ENCODE results near the gene AGBL3. TPM values are rescaled to one million over a fixed set of nuclear protein-coding genes. Genes with fewer than 3 reads are reported as not detected.

Gene AGBL3
- total and polyA plus RNA-seq, 2 experiments from 2014 or later: 3.2 to 5.6 TPM

- H3K36me3 Mint-ChIP-seq (ENCODE audit: low read depth): peaks cover 6% of the 10 kb centered on the region
- Histone ChIP-seq H3K4me2 (no peak overlapping the region), H3K27me3 (ENCODE audit: insufficient read depth) (no peaks in the 10 kb centered on the region), H3K4me3 (no peak overlapping the region), H3K4me1 (ENCODE audit: insufficient read depth) (peaks cover 7% of the 10 kb centered on the region; the same call in 1 of the 2 replicates), H3K36me3 (ENCODE audit: insufficient read depth) (peaks cover 8% of the 10 kb centered on the region; the same call in 1 of the 2 replicates), H3F3A (replicated peaks; ENCODE audit: low read depth) (no peaks in the 10 kb centered on the region), H3K79me2 (replicated peaks; ENCODE audit: insufficient read depth) (no peaks in the 10 kb centered on the region), H2AFZ (no peak overlapping the region), H4K20me1 (replicated peaks; ENCODE audit: insufficient read depth) (no peaks in the 10 kb centered on the region; the same call in 1 of the 2 replicates), H3K9me2 (ENCODE audit: insufficient read depth) (no peaks in the 10 kb centered on the region; the same call in 1 of the 2 replicates), H3K27ac (ENCODE audit: low read depth) (no peak overlapping the region)
- TF ChIP-seq NANOG (IDR thresholded peaks at IDR 0.05; ENCODE audit: borderline replicate concordance): no peak
- TF ChIP-seq ZNF114 (CRISPR knock-in tag; IDR thresholded peaks at IDR 0.05): no peak
- TF ChIP-seq JUNB (IDR thresholded peaks at IDR 0.05; ENCODE audit: unreplicated experiment): no peak
- TF ChIP-seq EZH2phosphoT487 (IDR thresholded peaks at IDR 0.05; ENCODE audit: unreplicated experiment): no peak
- TF ChIP-seq STAT1 (IDR thresholded peaks at IDR 0.05; ENCODE audit: unreplicated experiment): no peak
- TF ChIP-seq ZNF331 (CRISPR knock-in tag; IDR thresholded peaks at IDR 0.05; ENCODE audit: low read depth): no peak
- no peak for TF ChIP-seq CREB1 (CRISPR knock-in tag; IDR thresholded peaks at IDR 0.05; ENCODE audit: low read depth)
- no peak for TF ChIP-seq ZNF462 (CRISPR knock-in tag; IDR thresholded peaks at IDR 0.05)
- TF ChIP-seq POLR2AphosphoS5 (IDR thresholded peaks at IDR 0.05; ENCODE audit: low read depth): no peak
- no peak for TF ChIP-seq EZH2 (IDR thresholded peaks at IDR 0.05; ENCODE audit: low read depth, unreplicated experiment)
- no peak for TF ChIP-seq ETS1 (IDR thresholded peaks at IDR 0.05)
- no peak for TF ChIP-seq REST (IDR thresholded peaks at IDR 0.05; ENCODE audit: unreplicated experiment)
- TF ChIP-seq CTCF (conservative IDR thresholded peaks at IDR 0.05; ENCODE audit: low read depth in 2 of 2): no peak
- DNase-seq (ENCODE audit: low spot score) (no peak), ATAC-seq (no peak)
- peaks cover 2% of the 10 kb centered on the region; the same call in 2 of the 3 replicates for H3K4me1 Mint-ChIP-seq
- no peaks in the 10 kb centered on the region for H3K9me3 Mint-ChIP-seq
- H3K4me3 Mint-ChIP-seq: no peak overlapping the region
- H3K27ac Mint-ChIP-seq: no peak overlapping the region
- no peaks in the 10 kb centered on the region for H3K27me3 Mint-ChIP-seq (ENCODE audit: insufficient read depth, low read depth, poor library complexity)
Observed at GRCh38 chr7:134993877-134994456, 7.7 kb downstream of the AGBL3 start.
